IMR-90 (cell line): Measurements from ENCODE around the gene BUB1B. TPM values are rescaled to one million over a fixed set of nuclear protein-coding genes. Genes with fewer than 3 reads are reported as not detected.
"Not testable (repeated sequence)": the region's sequence is repeated elsewhere in the genome, so short reads cannot be mapped to it uniquely, and the experiment has no call there.

Source experiments
- ATAC-seq: fragments of 200-7000 bp; cut with Tn5 transposase; 2 replicates; pipeline ENCODE4 v1.9.1; 2020; ENCODE audit warnings: low read depth, mild to moderate bottlenecking, moderate library complexity
- BruUV-seq: library from RNA; stranded (reverse); fragments of 400-500 nt; replicated peaks from 2 replicates; lab custom pipeline; 2021; lab: Mats Ljungman, UMichigan
- CTCF ChIA-PET: fragments of 300-600 bp; formaldehyde crosslinking; extraction: SDS; loops from one replicate; lab custom pipeline; 2021; ENCODE audit warnings: antibody characterized with exemption; lab: Yijun Ruan, JAX
- POLR2A ChIA-PET: fragments of 300-600 bp; sonication (Branson Sonifier 250); formaldehyde crosslinking; loops from one replicate; lab custom pipeline; 2022; ENCODE audit warnings: antibody characterized with exemption; ENCODE audit not compliant: unreplicated experiment; lab: Charles Lee
- DNase-seq: peaks from one replicate; pipeline ENCODE4 v3.0.0; 2013
- H2AFZ ChIP-seq: replicated peaks from 2 replicates; pipeline ENCODE3; 2013; ENCODE audit warnings: low read length, mild to moderate bottlenecking; ENCODE audit not compliant: poor library complexity
- H2AK5ac ChIP-seq: 2 replicates; pipeline ENCODE4 v1.6.1; 2013; ENCODE audit warnings: low read depth, low read length, inconsistent platforms
- H2AK9ac ChIP-seq: replicated peaks from 2 replicates; pipeline ENCODE3; 2013; ENCODE audit warnings: mild to moderate bottlenecking, low read depth, low read length, moderate library complexity; ENCODE audit not compliant: poor library complexity
- H2BK120ac ChIP-seq: 2 replicates; pipeline ENCODE4 v1.6.1; 2013; ENCODE audit warnings: low read depth, low read length, inconsistent platforms
- H2BK15ac ChIP-seq: 3 replicates; pipeline ENCODE4 v1.6.1; 2013; ENCODE audit warnings: low read depth, low read length, inconsistent platforms
- H2BK20ac ChIP-seq: 2 replicates; pipeline ENCODE4 v1.6.1; 2013; ENCODE audit warnings: low read depth, mild to moderate bottlenecking, inconsistent platforms, low read length, moderate library complexity
- H2BK5ac ChIP-seq: 2 replicates; pipeline ENCODE4 v1.6.1; 2013; ENCODE audit warnings: mild to moderate bottlenecking, low read depth, low read length, inconsistent platforms; ENCODE audit not compliant: poor library complexity, severe bottlenecking
- H3K14ac ChIP-seq: replicated peaks from 2 replicates; pipeline ENCODE4 v1.6.1; 2013; ENCODE audit warnings: low read depth, low read length, inconsistent platforms
- H3K18ac ChIP-seq: 2 replicates; pipeline ENCODE4 v1.6.1; 2013; ENCODE audit warnings: low read depth, low read length, control low read depth
- H3K23ac ChIP-seq: 2 replicates; pipeline ENCODE4 v1.6.1; 2013; ENCODE audit warnings: low read depth, low read length, inconsistent platforms
- H3K27ac ChIP-seq: 2 replicates; pipeline ENCODE4 v1.5.1; 2013; ENCODE audit warnings: mild to moderate bottlenecking, control low read depth, low read length; ENCODE audit not compliant: insufficient read depth
- H3K27me3 ChIP-seq: 2 replicates; pipeline ENCODE4 v1.6.1; 2013; ENCODE audit warnings: low read length; ENCODE audit not compliant: control insufficient read depth, insufficient read depth
- H3K36me3 ChIP-seq: 2 replicates; pipeline ENCODE4 v1.6.1; 2013; ENCODE audit warnings: low read length, mixed read lengths; ENCODE audit not compliant: control insufficient read depth, insufficient read depth
- H3K4ac ChIP-seq: 2 replicates; pipeline ENCODE4 v1.6.1; 2013; ENCODE audit warnings: low read depth, low read length, inconsistent platforms
- H3K4me1 ChIP-seq: 2 replicates; pipeline ENCODE4 v1.6.1; 2013; ENCODE audit warnings: low read length, mixed read lengths; ENCODE audit not compliant: control insufficient read depth, insufficient read depth
- H3K4me2 ChIP-seq: 2 replicates; pipeline ENCODE4 v1.6.1; 2013; ENCODE audit warnings: low read depth, mild to moderate bottlenecking, control low read depth, low read length, moderate library complexity
- H3K4me3 ChIP-seq: 2 replicates; pipeline ENCODE4 v1.5.1; 2013; ENCODE audit warnings: low read depth, mild to moderate bottlenecking, control low read depth, low read length, moderate library complexity; ENCODE audit not compliant: insufficient read depth
- H3K56ac ChIP-seq: 2 replicates; pipeline ENCODE4 v1.6.1; 2013; ENCODE audit warnings: low read length, inconsistent platforms; ENCODE audit not compliant: insufficient read depth; ENCODE audit errors: extremely low read depth
- H3K79me1 ChIP-seq, 2 experiments: 2 replicates each; pipeline ENCODE4 v1.6.1; 2013; ENCODE audit warnings: low read length in 2 of 2, inconsistent platforms in 1 of 2, low read depth in 1 of 2
- H3K9ac ChIP-seq: 2 replicates; pipeline ENCODE4 v1.6.1; 2013; ENCODE audit warnings: low read depth, low read length, control low read depth
- H3K9me1 ChIP-seq: 2 replicates; pipeline ENCODE4 v1.6.1; 2013; ENCODE audit warnings: low read length, inconsistent platforms; ENCODE audit not compliant: insufficient read depth
- H3K9me3 ChIP-seq: 2 replicates; pipeline ENCODE4 v1.6.1; 2013; ENCODE audit warnings: low read length; ENCODE audit not compliant: control insufficient read depth, insufficient read depth
- H4K20me1 ChIP-seq: 2 replicates; pipeline ENCODE4 v1.6.1; 2013; ENCODE audit warnings: low read length, inconsistent platforms; ENCODE audit not compliant: insufficient read depth
- H4K5ac ChIP-seq: 2 replicates; pipeline ENCODE4 v1.6.1; 2013; ENCODE audit warnings: mild to moderate bottlenecking, low read depth, low read length, control low read depth
- H4K8ac ChIP-seq, 2 experiments: 2 replicates each; pipeline ENCODE4 v1.6.1; 2013; ENCODE audit warnings: low read depth in 2 of 2, low read length in 2 of 2, control low read depth in 1 of 2, inconsistent platforms in 1 of 2
- H4K91ac ChIP-seq: 2 replicates; pipeline ENCODE4 v1.6.1; 2013; ENCODE audit warnings: low read depth, low read length, inconsistent platforms; ENCODE audit not compliant: insufficient read depth
- WGBS, 2 experiments: methylation state at CpG; one replicate each; pipeline versions ENCODE4 v1.1.5 to v1.1.7; 2013; ENCODE audit warnings: missing lambda C conversion rate in 2 of 2; ENCODE audit not compliant: insufficient read length in 1 of 2; ENCODE audit errors: extremely low coverage in 2 of 2; 5-methylcytosine and 5-hydroxymethylcytosine counted together
- dilution Hi-C: fragments of 300-500 bp; cut with HindIII; formaldehyde crosslinking; loops from one replicate; pipeline ENCODE4 v1.14.3; 2018; ENCODE audit warnings: low sequenced_read_pairs; ENCODE audit not compliant: unreplicated experiment
- in situ Hi-C: fragments of 300-500 bp; cut with MboI; formaldehyde crosslinking; loops from 3 replicates; pipeline ENCODE4 v1.14.3; 2019; ENCODE audit warnings: low sequenced_read_pairs, inconsistent platforms, mixed read lengths
- intact Hi-C: fragments of 100-400 bp; cut with micrococcal nuclease; formaldehyde crosslinking; loops from 2 replicates; pipeline ENCODE4 v1.10.0; 2022
- polyA plus RNA-seq, 3 experiments: library from polyadenylated mRNA; depleted of rRNA; stranded (reverse); fragments of >200 nt; gene quantifications; 2 replicates each; pipeline ENCODE4 v1.2.3, GENCODE V29; 2012; ENCODE audit warnings: low replicate concordance in 1 of 3
- total RNA-seq: library from RNA; depleted of rRNA; stranded (reverse); fragments of >200 nt; gene quantifications from 2 replicates; pipeline ENCODE4 v1.2.3, GENCODE V29; 2012

The BUB1B gene
- total and polyA plus RNA-seq, 2 of the 4 experiments (the other 2 are of a cell fraction), result 15.6 to 24.7 TPM

- H3K14ac ChIP-seq, dilution Hi-C loops, H3K9me3 ChIP-seq, POLR2A ChIA-PET, H3K27ac ChIP-seq, DNase-seq, H3K4me1 ChIP-seq, H3K36me3 ChIP-seq, H2BK20ac ChIP-seq, H3K9me1 ChIP-seq, H4K8ac ChIP-seq, H3K4me3 ChIP-seq, H3K23ac ChIP-seq, H3K79me1 ChIP-seq, H4K91ac ChIP-seq, in situ Hi-C loops, H3K4me2 ChIP-seq, intact Hi-C loops, H4K20me1 ChIP-seq, H3K56ac ChIP-seq, H4K5ac ChIP-seq, BruUV-seq, H2AFZ ChIP-seq, H2AK5ac ChIP-seq, ATAC-seq, H2AK9ac ChIP-seq, H3K9ac ChIP-seq, H3K4ac ChIP-seq, H3K27me3 ChIP-seq, H2BK120ac ChIP-seq, H2BK15ac ChIP-seq, H3K18ac ChIP-seq, H2BK5ac ChIP-seq: not testable (repeated sequence)
- WGBS, 2 experiments, result no CpG with 5 or more reads among the region's 3 CpGs
- CTCF ChIA-PET, result interaction anchor here (0.6 kb wide), 1 partner anchor 137 kb away, joined by 4 read pairs; no protein-coding TSS in a partner anchor
These were observed 22.7 kb upstream of the BUB1B start for GRCh38 chr15:40138201-40138570.
